PC-3 (cell line): ENCODE measurements around the gene C11orf87. TPM values are rescaled to one million over a fixed set of nuclear protein-coding genes. Genes with fewer than 3 reads are reported as not detected.
A peak's percentile ranks its signal among the peaks of the same experiment; 100 is the strongest.

Experiments
- ATAC-seq: fragments of 200-7000 bp; cut with Tn5 transposase; 2 replicates; pipeline ENCODE4 v1.9.1; 2020; ENCODE audit warnings: mild to moderate bottlenecking, moderate library complexity
- BruUV-seq: library from RNA; stranded (reverse); fragments of 400-500 nt; replicated peaks from 2 replicates; lab custom pipeline; 2021; lab: Mats Ljungman, UMichigan
- CTCF ChIA-PET: fragments of 300-600 bp; sonication (Branson Sonifier 250); formaldehyde crosslinking; loops from one replicate; lab custom pipeline; 2022; ENCODE audit warnings: antibody characterized with exemption; lab: Charles Lee
- POLR2A ChIA-PET: fragments of 300-600 bp; sonication (Branson Sonifier 250); formaldehyde crosslinking; loops from one replicate; lab custom pipeline; 2022; ENCODE audit warnings: antibody characterized with exemption; ENCODE audit not compliant: unreplicated experiment; lab: Charles Lee
- DNase-seq: peaks from one replicate; pipeline ENCODE4 v3.0.0-alpha.2; 2015
- H2AFZ ChIP-seq: fragments of 300-600 bp; sonication (generic); 2 replicates; pipeline ENCODE4 v1.6.0; 2016; ENCODE audit warnings: antibody characterized with exemption, low read length
- H3F3A ChIP-seq: fragments of 300-600 bp; sonication (generic); one replicate; pipeline ENCODE4 v1.6.0; 2017; ENCODE audit warnings: antibody characterized with exemption, low read length, control low read depth, mild to moderate bottlenecking; ENCODE audit not compliant: unreplicated experiment
- H3K27ac ChIP-seq: fragments of 300-600 bp; sonication (generic); 2 replicates; pipeline ENCODE4 v1.5.1; 2016; ENCODE audit warnings: mild to moderate bottlenecking, low read length
- H3K27me3 ChIP-seq: fragments of 300-600 bp; sonication (generic); 2 replicates; pipeline ENCODE4 v1.6.1; 2016; ENCODE audit warnings: low read length, mixed read lengths
- H3K36me3 ChIP-seq: fragments of 300-600 bp; sonication (generic); 2 replicates; pipeline ENCODE4 v1.6.1; 2016; ENCODE audit warnings: low read depth, mixed run types, low read length, mixed read lengths
- H3K4me1 ChIP-seq: fragments of 300-600 bp; sonication (generic); 2 replicates; pipeline ENCODE4 v1.5.1; 2016; ENCODE audit warnings: low read length; ENCODE audit not compliant: insufficient read depth
- H3K4me2 ChIP-seq: fragments of 300-600 bp; sonication (generic); 2 replicates; pipeline ENCODE4 v1.6.0; 2016; ENCODE audit warnings: low read length
- H3K4me3 ChIP-seq: fragments of 300-600 bp; sonication (generic); 2 replicates; pipeline ENCODE4 v1.5.1; 2016; ENCODE audit warnings: mild to moderate bottlenecking, low read length, mixed read lengths
- H3K79me2 ChIP-seq: fragments of 300-600 bp; sonication (generic); 2 replicates; pipeline ENCODE4 v1.6.1; 2017; ENCODE audit warnings: low read length, mixed read lengths
- H3K9ac ChIP-seq: fragments of 300-600 bp; sonication (generic); 2 replicates; pipeline ENCODE4 v1.6.0; 2016; ENCODE audit warnings: mild to moderate bottlenecking, low read length
- H3K9me2 ChIP-seq: fragments of 300-600 bp; sonication (generic); replicated peaks from 2 replicates; pipeline ENCODE4 v1.6.1; 2016; ENCODE audit warnings: mixed run types, low read length, mixed read lengths
- H3K9me3 ChIP-seq: fragments of 300-600 bp; sonication (generic); 2 replicates; pipeline ENCODE4 v1.6.1; 2016; ENCODE audit warnings: low read length, mixed read lengths
- H4K20me1 ChIP-seq: fragments of 300-600 bp; sonication (generic); 2 replicates; pipeline ENCODE4 v1.6.1; 2016; ENCODE audit warnings: low read length, mixed read lengths
- EZH2 ChIP-seq: fragments of 300-600 bp; sonication (generic); IDR thresholded peaks from one replicate; pipeline ENCODE4 v1.6.1; 2017; ENCODE audit warnings: antibody characterized with exemption, mild to moderate bottlenecking, low read length; ENCODE audit not compliant: unreplicated experiment
- EZH2phosphoT487 ChIP-seq: fragments of 300-600 bp; sonication (generic); IDR thresholded peaks from 2 replicates; pipeline ENCODE4 v1.6.1; 2018; ENCODE audit warnings: mild to moderate bottlenecking, antibody characterized with exemption, low read length, borderline replicate concordance
- intact Hi-C: fragments of 100-400 bp; cut with micrococcal nuclease; formaldehyde crosslinking; loops from 2 replicates; pipeline ENCODE4 v1.9.0; 2023
- total RNA-seq: library from RNA; depleted of rRNA; stranded (reverse); fragments of >200 nt; gene quantifications from 2 replicates; pipeline ENCODE4 v1.2.3, GENCODE V29; 2014
- TF ChIP-seq, protein P1 (sequence below): fragments of 300-600 bp; sonication (generic); conservative IDR thresholded peaks from 2 replicates; pipeline ENCODE4 v1.5.1; 2017; ENCODE audit warnings: antibody characterized with exemption, low read depth, mild to moderate bottlenecking, low read length

The C11orf87 gene
- total RNA-seq, 1 experiment from 2014 or later = not detected

DNA sequence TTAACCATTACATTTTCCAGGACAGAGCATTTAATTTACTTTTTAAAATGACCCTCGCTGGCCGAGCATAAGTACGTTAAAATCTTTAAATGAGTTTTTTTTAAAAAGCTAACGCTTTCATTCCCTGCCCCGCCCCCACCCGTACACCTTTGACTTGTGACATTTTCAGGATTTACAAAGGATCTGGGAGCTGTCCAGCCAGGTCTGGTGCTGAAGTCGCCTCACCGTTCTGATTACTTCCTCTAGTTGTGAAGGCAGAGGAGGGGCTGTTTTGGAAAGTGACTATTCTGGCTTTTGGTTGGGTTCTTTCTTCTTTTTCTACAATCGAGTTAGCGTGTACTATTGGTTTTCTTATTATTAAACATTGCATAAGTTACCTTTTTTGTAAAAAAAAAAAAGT, 2.9 kb downstream of the C11orf87 start:
- BruUV-seq = no TSS peak
- Histone ChIP-seq H3K79me2 (no peaks in the 10 kb centered on the region), H3K4me2 (no peak overlapping the region), H4K20me1 (no peaks in the 10 kb centered on the region), H3K27me3 (peaks cover 38% of the 10 kb centered on the region), H3K4me1 (no peaks in the 10 kb centered on the region), H3F3A (no peaks in the 10 kb centered on the region), H3K4me3 (no peak overlapping the region), H3K27ac (no peak overlapping the region), H2AFZ (no peak overlapping the region), H3K9ac (no peak overlapping the region), H3K9me2 (no peaks in the 10 kb centered on the region), H3K36me3 (no peaks in the 10 kb centered on the region), H3K9me3 (no peaks in the 10 kb centered on the region)
- ChIA-PET CTCF (no interaction called here), POLR2A (no interaction called here)
- DNase-seq (peak; percentile 59), ATAC-seq (no peak)
- intact Hi-C loops = no loop called here
- TF ChIP-seq EZH2phosphoT487 (no peak), EZH2 (no peak)
- TF ChIP-seq, protein P1, sequence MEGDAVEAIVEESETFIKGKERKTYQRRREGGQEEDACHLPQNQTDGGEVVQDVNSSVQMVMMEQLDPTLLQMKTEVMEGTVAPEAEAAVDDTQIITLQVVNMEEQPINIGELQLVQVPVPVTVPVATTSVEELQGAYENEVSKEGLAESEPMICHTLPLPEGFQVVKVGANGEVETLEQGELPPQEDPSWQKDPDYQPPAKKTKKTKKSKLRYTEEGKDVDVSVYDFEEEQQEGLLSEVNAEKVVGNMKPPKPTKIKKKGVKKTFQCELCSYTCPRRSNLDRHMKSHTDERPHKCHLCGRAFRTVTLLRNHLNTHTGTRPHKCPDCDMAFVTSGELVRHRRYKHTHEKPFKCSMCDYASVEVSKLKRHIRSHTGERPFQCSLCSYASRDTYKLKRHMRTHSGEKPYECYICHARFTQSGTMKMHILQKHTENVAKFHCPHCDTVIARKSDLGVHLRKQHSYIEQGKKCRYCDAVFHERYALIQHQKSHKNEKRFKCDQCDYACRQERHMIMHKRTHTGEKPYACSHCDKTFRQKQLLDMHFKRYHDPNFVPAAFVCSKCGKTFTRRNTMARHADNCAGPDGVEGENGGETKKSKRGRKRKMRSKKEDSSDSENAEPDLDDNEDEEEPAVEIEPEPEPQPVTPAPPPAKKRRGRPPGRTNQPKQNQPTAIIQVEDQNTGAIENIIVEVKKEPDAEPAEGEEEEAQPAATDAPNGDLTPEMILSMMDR = no peak

DNA sequence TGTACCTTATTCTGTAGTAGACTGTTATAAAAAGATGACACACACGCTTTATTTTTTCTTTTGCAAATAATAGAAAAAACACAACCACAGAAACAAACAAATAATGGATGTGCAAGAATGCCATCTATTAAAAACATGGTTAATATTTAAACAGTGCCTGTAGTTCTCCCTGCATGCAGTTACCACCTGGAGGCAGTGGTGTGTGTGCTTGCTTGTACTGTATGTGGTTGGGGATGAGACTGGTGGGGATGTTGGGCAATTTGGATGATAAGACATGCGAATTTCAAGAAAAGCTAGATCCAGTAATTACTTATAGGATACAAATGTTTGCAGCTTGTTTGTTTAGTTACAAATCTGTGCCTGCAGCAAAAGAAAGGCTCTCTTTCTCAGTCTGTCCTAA, 3.6 kb downstream of the C11orf87 start:
- DNase-seq (no peak), ATAC-seq (no peak)
- TF ChIP-seq, protein P1 = no peak; the same call in 1 of the 2 replicates
- no peak for TF ChIP-seq EZH2phosphoT487
- TF ChIP-seq EZH2 = no peak
- Histone ChIP-seq H3K27ac (no peak overlapping the region), H3K9me2 (no peaks in the 10 kb centered on the region), H3K27me3 (peaks cover 38% of the 10 kb centered on the region), H3K4me2 (no peak overlapping the region), H4K20me1 (no peaks in the 10 kb centered on the region), H3K4me1 (no peaks in the 10 kb centered on the region), H3K36me3 (no peaks in the 10 kb centered on the region), H3K79me2 (no peaks in the 10 kb centered on the region), H3K4me3 (no peak overlapping the region), H2AFZ (no peak overlapping the region), H3K9ac (no peak overlapping the region), H3K9me3 (no peaks in the 10 kb centered on the region), H3F3A (no peaks in the 10 kb centered on the region)
- CTCF ChIA-PET = interaction anchor here (0.6 kb wide), 1 partner anchor 313 kb away, joined by 3 read pairs; no protein-coding TSS in a partner anchor
- intact Hi-C loops = no loop called here
- POLR2A ChIA-PET = no interaction called here
- no TSS peak for BruUV-seq

DNA sequence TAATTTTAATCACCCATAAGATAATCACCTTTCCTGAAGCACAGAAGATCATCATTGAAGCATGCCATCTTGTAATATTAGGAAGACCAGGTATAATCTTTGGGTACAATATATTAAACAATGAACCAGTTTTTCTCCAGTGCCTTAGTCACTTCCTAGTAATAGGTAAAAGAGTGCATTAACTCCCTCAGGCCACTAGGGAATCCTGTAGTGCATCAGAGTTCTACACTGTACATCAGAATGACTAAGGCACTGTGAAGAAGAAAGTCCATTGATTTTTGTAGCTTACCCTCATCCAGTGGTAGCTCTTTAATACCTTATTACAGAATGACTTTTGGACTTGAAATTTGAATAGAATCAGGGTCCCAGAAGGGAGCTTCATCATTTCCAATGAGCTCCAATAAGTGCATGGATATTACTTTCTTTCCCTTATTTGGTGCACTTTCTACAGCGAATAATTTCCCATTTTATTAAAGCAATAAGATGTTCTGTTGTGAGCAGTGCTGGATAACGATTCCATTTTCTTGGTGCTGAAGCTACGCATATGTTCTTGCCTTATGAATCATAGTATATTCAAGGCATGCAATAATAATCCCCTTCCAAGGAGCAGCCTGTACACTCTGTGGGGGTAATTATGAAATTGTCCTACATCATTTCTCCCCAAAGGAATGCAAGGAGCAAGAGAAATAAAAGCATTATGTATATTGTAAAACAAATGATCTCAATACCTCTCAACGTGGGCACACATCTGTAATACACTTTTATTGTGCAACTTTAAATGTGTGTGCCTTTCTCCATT, 4.7 kb downstream of the C11orf87 start:
- ChIA-PET POLR2A (no interaction called here), CTCF (interaction anchor here (0.5 kb wide), 1 partner anchor 28 kb away, joined by 6 read pairs; no protein-coding TSS in a partner anchor)
- no peaks in the 10 kb centered on the region for H4K20me1 ChIP-seq
- H3K4me1 ChIP-seq = no peaks in the 10 kb centered on the region
- no TSS peak for BruUV-seq
- H3K36me3 ChIP-seq = no peaks in the 10 kb centered on the region
- H3K4me2 ChIP-seq = no peak overlapping the region
- intact Hi-C loops = no loop called here
- TF ChIP-seq EZH2 = no peak
- TF ChIP-seq, protein P1 = peak; percentile 42; the same call in 1 of the 2 replicates
- no peak for TF ChIP-seq EZH2phosphoT487
- no peaks in the 10 kb centered on the region for H3K9me2 ChIP-seq
- peak; percentile 42 for DNase-seq
- H2AFZ ChIP-seq = no peak overlapping the region
- H3K9ac ChIP-seq = no peak overlapping the region
- H3K27ac ChIP-seq = no peak overlapping the region
- H3K9me3 ChIP-seq = no peaks in the 10 kb centered on the region
- ATAC-seq = peak; percentile 48; the same call in 1 of the 2 replicates
- peaks cover 27% of the 10 kb centered on the region for H3K27me3 ChIP-seq
- no peaks in the 10 kb centered on the region for H3K79me2 ChIP-seq
- no peak overlapping the region for H3K4me3 ChIP-seq
- no peaks in the 10 kb centered on the region for H3F3A ChIP-seq
